ENCODE measurements around the gene TTC7B. TPM values are rescaled to one million over a fixed set of nuclear protein-coding genes. Genes with fewer than 3 reads are reported as not detected.

Gene TTC7B
- total RNA-seq, 1 donor from 2014 or later, result 82.6 TPM

GRCh38 chr14:90513161-90514014 lies 302.8 kb downstream of the TTC7B start:
- no peak overlapping the region for H3K4me3 ChIP-seq (ENCODE audit: low read depth, low read length)
- DNase-seq (ENCODE audit: low read depth), result no peak
- no peak for TF ChIP-seq CTCF (conservative IDR thresholded peaks at IDR 0.05; ENCODE audit: low read depth, low read length)

- no peak for DNase-seq (ENCODE audit: low read depth)
- H3K4me3 ChIP-seq (ENCODE audit: low read depth, low read length), result no peak overlapping the region
- no peak for TF ChIP-seq CTCF (conservative IDR thresholded peaks at IDR 0.05; ENCODE audit: low read depth, low read length)
These were observed 303.8 kb downstream of the TTC7B start for GRCh38 chr14:90512329-90512991.

- TF ChIP-seq CTCF (conservative IDR thresholded peaks at IDR 0.05; ENCODE audit: low read depth, low read length), result no peak
- no peak overlapping the region for H3K4me3 ChIP-seq (ENCODE audit: low read depth, low read length)
- DNase-seq (ENCODE audit: low read depth), result no peak
These were observed 304.4 kb downstream of the TTC7B start for GRCh38 chr14:90511795-90512328.

- no peak for DNase-seq (ENCODE audit: low read depth)
- no peak for TF ChIP-seq CTCF (conservative IDR thresholded peaks at IDR 0.05; ENCODE audit: low read depth, low read length)
- H3K4me3 ChIP-seq (ENCODE audit: low read depth, low read length), result no peak overlapping the region
These were observed 305.0 kb downstream of the TTC7B start for GRCh38 chr14:90511252-90511651.

- H3K4me3 ChIP-seq (ENCODE audit: low read depth, low read length), result no peak overlapping the region
- no peak for DNase-seq (ENCODE audit: low read depth)
- no peak for TF ChIP-seq CTCF (conservative IDR thresholded peaks at IDR 0.05; ENCODE audit: low read depth, low read length)
These were observed 306.1 kb downstream of the TTC7B start for GRCh38 chr14:90510159-90510558.

GRCh38 chr14:90509403-90509802 lies 306.8 kb downstream of the TTC7B start:
- no peak for TF ChIP-seq CTCF (conservative IDR thresholded peaks at IDR 0.05; ENCODE audit: low read depth, low read length)
- DNase-seq (ENCODE audit: low read depth), result no peak
- no peak overlapping the region for H3K4me3 ChIP-seq (ENCODE audit: low read depth, low read length)
